SK-N-SH (cell line): ENCODE measurements around the gene IL17RB.

Experiments used
- TAF1 ChIP-seq: IDR thresholded peaks from 2 replicates; pipeline ENCODE4 v1.6.1; 2012; ENCODE audit warnings: low read depth, mild to moderate bottlenecking, low read length, moderate library complexity, borderline replicate concordance
- TF ChIP-seq, protein P1 (sequence below): IDR thresholded peaks from 2 replicates; pipeline ENCODE4 v1.4.0; 2012; ENCODE audit warnings: low read depth
- TF ChIP-seq, protein P2 (sequence below): fragments of 200-600 bp; sonication (generic); IDR thresholded peaks from 2 replicates; pipeline ENCODE4 v1.6.1; 2017; ENCODE audit warnings: antibody characterized with exemption, mild to moderate bottlenecking, moderate library complexity

DNA sequence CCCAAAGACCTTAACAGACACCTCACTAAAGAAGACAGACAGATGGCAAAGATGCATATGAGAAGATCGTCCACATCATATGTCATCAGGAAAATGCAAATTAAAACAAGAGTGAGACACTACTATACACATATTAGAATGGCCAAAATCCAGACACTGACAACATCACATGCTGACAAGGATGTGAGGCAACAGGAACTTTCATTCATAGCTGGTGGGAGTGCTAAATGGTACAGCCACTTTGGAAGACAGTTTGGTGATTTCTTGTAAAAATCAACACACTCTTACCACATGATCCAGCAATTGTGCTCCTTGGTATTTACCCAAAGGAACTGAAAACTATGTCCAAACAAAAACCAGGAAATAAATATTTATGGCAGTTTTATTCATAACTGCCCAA is 17.8 kb upstream of the IL17RB start:
- TF ChIP-seq, protein P1, sequence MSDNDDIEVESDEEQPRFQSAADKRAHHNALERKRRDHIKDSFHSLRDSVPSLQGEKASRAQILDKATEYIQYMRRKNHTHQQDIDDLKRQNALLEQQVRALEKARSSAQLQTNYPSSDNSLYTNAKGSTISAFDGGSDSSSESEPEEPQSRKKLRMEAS: no peak
- TF ChIP-seq, protein P2, sequence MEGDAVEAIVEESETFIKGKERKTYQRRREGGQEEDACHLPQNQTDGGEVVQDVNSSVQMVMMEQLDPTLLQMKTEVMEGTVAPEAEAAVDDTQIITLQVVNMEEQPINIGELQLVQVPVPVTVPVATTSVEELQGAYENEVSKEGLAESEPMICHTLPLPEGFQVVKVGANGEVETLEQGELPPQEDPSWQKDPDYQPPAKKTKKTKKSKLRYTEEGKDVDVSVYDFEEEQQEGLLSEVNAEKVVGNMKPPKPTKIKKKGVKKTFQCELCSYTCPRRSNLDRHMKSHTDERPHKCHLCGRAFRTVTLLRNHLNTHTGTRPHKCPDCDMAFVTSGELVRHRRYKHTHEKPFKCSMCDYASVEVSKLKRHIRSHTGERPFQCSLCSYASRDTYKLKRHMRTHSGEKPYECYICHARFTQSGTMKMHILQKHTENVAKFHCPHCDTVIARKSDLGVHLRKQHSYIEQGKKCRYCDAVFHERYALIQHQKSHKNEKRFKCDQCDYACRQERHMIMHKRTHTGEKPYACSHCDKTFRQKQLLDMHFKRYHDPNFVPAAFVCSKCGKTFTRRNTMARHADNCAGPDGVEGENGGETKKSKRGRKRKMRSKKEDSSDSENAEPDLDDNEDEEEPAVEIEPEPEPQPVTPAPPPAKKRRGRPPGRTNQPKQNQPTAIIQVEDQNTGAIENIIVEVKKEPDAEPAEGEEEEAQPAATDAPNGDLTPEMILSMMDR: no peak
- TF ChIP-seq TAF1: no peak
